Spleen (tissue), 7 donors: Measurements from ENCODE around the gene AAR2.

Source experiments
- CTCF ChIP-seq, 11 experiments: fragments of 200-600 bp in 7 of 11; fragments of 450-650 bp in 4 of 11; sonication (generic) in 4 of 11; IDR thresholded peaks in 8 of 11; conservative IDR thresholded peaks in 3 of 11; 1 replicate in 7 of 11; 2 replicates in 4 of 11; pipeline versions ENCODE4 v1.4.0 to v1.8.0; 2016 to 2021; ENCODE audit warnings: antibody characterized with exemption in 11 of 11, inconsistent platforms in 4 of 11, mild to moderate bottlenecking in 1 of 11
- POLR2A ChIP-seq, 3 donors: fragments of 450-650 bp; IDR thresholded peaks; one replicate each; pipeline ENCODE4 v1.5.1; 2017; ENCODE audit warnings: antibody characterized with exemption in 3 of 3, mild to moderate bottlenecking in 1 of 3
- donor health status: DM: no; HTN: no; CAD: no; lungs with moderate emphysema.
- donor health status: DM: no; HTN: no; CAD: no.
- donor health status: DM: no; HTN: no; CAD: no.

- TF ChIP-seq CTCF (IDR thresholded peaks at IDR 0.05 in 8 of 11, conservative IDR thresholded peaks at IDR 0.05 in 3 of 11), result no peak
- no peak for TF ChIP-seq POLR2A (IDR thresholded peaks at IDR 0.05)
Measured at GRCh38 chr20:36237477-36237876, 1.2 kb downstream of the AAR2 start.
